Muscle layer of duodenum (tissue), 2 donors: ENCODE results near the gene CFAP90.

Experiments used
- H3K27ac ChIP-seq: one replicate; pipeline ENCODE4 v1.7.0; 2013; ENCODE audit warnings: mild to moderate bottlenecking, low read length
- H3K27me3 ChIP-seq: one replicate; pipeline ENCODE4 v1.7.0; 2013; ENCODE audit warnings: low read depth, mild to moderate bottlenecking, control low read depth, low read length
- H3K36me3 ChIP-seq, 2 donors: one replicate each; pipeline ENCODE4 v1.7.0; 2013; ENCODE audit warnings: low read length in 2 of 2, control low read depth in 1 of 2, mild to moderate bottlenecking in 1 of 2; ENCODE audit not compliant: insufficient read depth in 2 of 2, control insufficient read depth in 1 of 2
- H3K4me1 ChIP-seq, 2 donors: one replicate each; pipeline ENCODE4 v1.7.0; 2013; ENCODE audit warnings: low read length in 2 of 2, mild to moderate bottlenecking in 2 of 2, control low read depth in 1 of 2, moderate library complexity in 1 of 2; ENCODE audit not compliant: insufficient read depth in 2 of 2, control insufficient read depth in 1 of 2
- H3K4me3 ChIP-seq, 2 donors: one replicate each; pipeline ENCODE4 v1.7.0; 2013; ENCODE audit warnings: low read length in 2 of 2, low read depth in 1 of 2, mild to moderate bottlenecking in 1 of 2
- H3K9me3 ChIP-seq, 2 donors: one replicate each; pipeline ENCODE4 v1.7.0; 2013; ENCODE audit warnings: low read length in 2 of 2, control low read depth in 1 of 2, mild to moderate bottlenecking in 1 of 2; ENCODE audit not compliant: control insufficient read depth in 1 of 2
- donor health status: healthy.

CFAP90 gene, protein sequence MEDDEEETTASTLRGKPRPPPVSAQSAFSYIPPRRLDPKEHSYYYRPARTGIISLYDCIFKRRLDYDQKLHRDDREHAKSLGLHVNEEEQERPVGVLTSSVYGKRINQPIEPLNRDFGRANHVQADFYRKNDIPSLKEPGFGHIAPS

DNA sequence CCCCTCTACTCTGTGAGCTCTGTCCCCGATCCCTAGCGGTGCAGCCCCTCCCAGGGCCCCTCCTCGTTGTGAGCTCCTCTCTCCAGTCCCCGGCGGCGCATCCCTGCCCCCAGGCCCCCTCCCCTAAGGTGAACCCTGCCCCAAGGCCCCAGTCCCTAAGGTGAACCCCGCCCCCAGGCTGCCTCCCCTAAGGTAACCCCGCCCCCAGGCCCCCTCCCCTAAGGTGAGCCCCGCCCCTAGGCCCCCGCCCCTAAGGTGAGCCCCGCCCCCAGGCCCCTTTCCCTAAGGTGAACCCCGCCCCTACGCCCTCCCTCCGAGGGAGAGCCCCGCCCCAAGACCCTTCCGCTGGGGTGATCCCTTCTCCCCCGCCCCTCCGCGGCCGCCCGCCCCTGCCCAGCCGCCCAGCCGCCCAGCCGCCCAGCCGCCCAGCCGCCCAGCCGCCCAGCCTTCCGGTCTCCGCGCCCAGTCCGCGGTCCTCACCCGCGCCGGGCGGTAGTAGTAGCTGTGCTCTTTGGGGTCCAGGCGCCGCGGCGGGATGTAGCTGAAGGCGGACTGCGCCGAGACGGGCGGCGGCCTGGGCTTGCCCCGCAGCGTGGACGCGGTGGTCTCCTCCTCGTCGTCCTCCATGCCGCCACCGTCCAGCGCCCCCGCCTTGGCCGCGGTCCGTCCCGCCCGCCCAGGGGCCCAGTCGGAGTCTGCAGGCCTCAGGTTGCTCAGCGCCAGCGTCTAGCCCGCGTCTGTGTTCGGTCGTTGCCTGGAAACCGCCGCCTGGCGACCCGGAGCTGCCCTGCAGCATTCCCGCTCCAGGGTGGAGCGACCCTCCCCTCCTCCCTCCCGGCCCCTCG lies at the start of gene CFAP90:
Gene CFAP90 (minus strand): TSS at position 739 of the 845 bp plus-strand sequence. CDS start 112 bp downstream, at position 627.
- H3K27ac ChIP-seq: no peak within 1 kb of the TSS
- H3K4me3 ChIP-seq: peak within 1 kb of the TSS; percentile 26 to 71
- H3K9me3 ChIP-seq: no peaks in the 10 kb centered on the region
- no peaks in the 10 kb centered on the region for H3K36me3 ChIP-seq
- peaks cover 0 to 8% of the 10 kb centered on the region in 2 donors for H3K4me1 ChIP-seq
- peaks cover 14% of the 10 kb centered on the region for H3K27me3 ChIP-seq

DNA sequence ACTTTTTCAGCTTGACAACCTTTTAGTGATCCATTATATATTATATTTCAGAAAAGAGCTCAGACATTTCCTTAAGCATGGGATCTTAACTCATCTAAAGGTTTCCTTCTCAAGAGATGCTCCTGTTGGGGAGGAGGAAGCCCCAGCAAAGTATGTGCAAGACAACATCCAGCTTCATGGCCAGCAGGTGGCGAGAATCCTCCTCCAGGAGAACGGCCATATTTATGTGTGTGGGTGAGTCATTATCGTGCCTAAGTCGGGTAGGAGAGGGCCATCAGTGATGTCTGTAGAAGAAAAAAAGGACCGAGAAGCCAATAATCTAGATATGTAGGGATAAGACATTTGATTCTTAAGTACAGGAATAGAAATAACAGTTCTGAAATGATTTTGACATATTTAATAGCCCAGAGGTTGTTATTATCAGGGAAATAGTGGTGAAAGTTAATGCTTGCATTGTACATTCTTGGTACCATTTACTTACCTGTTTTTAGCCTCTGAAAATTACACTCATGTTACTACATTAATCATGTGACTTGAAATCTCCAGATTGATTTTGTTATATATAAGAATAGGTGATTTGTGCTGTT lies 46.2 kb upstream of the CFAP90 start:
- peaks cover 89 to 93% of the 10 kb centered on the region in 2 donors for H3K36me3 ChIP-seq
- no peak overlapping the region for H3K4me3 ChIP-seq
- H3K9me3 ChIP-seq: no peaks in the 10 kb centered on the region
- no peak overlapping the region for H3K27ac ChIP-seq
- H3K4me1 ChIP-seq: no peaks in the 10 kb centered on the region
- no peaks in the 10 kb centered on the region for H3K27me3 ChIP-seq

- Histone ChIP-seq H3K36me3 (peaks cover 82 to 84% of the 10 kb centered on the region in 2 donors), H3K4me1 (no peaks in the 10 kb centered on the region), H3K27me3 (no peaks in the 10 kb centered on the region), H3K4me3 (no peak overlapping the region), H3K27ac (no peak overlapping the region), H3K9me3 (no peaks in the 10 kb centered on the region)
These were observed 43.9 kb upstream of the CFAP90 start for GRCh38 chr5:7894860-7895259.

- H3K4me1 ChIP-seq: no peaks in the 10 kb centered on the region
- H3K4me3 ChIP-seq: no peak overlapping the region
- no peak overlapping the region for H3K27ac ChIP-seq
- H3K27me3 ChIP-seq: no peaks in the 10 kb centered on the region
- no peaks in the 10 kb centered on the region for H3K9me3 ChIP-seq
- H3K36me3 ChIP-seq: peaks cover 82 to 85% of the 10 kb centered on the region in 2 donors
These were observed 43.5 kb upstream of the CFAP90 start for GRCh38 chr5:7894439-7894838.

- H3K4me3 ChIP-seq: no peak overlapping the region
- H3K4me1 ChIP-seq: no peaks in the 10 kb centered on the region
- no peaks in the 10 kb centered on the region for H3K27me3 ChIP-seq
- H3K9me3 ChIP-seq: no peaks in the 10 kb centered on the region
- peaks cover 54 to 71% of the 10 kb centered on the region in 2 donors for H3K36me3 ChIP-seq
- no peak overlapping the region for H3K27ac ChIP-seq
These were observed 38.0 kb upstream of the CFAP90 start for GRCh38 chr5:7888901-7889300.

DNA sequence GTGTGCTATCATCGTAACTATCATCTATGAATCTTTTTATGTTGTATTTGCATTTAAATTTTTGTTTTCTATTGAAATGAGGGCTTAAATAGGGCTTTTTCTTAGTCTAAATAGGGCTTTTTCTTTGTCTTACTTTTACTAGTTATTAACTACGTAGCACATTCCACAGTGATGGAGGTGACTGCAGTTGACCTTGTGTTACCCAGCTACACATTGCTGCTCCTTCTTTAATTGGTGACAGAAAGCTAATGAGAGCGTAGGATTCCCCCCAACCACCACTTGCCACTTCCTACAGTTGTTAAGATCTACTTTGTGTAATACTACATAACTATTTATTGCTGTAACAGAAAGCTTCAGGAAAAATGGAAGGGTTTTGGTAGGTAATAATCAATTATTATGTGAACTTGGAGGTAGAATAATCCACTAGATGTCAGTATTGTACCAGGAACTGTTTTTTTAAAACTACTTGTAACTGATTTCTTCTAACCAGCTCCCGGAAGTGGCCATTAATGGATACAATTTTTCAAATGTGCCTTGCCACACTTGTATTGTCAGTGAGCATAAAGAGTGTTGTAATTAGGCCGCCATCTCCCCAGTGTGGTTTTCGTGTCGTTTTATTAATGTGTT lies 36.0 kb upstream of the CFAP90 start:
- H3K4me1 ChIP-seq: no peaks in the 10 kb centered on the region
- no peak overlapping the region for H3K27ac ChIP-seq
- H3K27me3 ChIP-seq: no peaks in the 10 kb centered on the region
- H3K4me3 ChIP-seq: no peak overlapping the region
- H3K36me3 ChIP-seq: peaks cover 41 to 70% of the 10 kb centered on the region in 2 donors
- no peaks in the 10 kb centered on the region for H3K9me3 ChIP-seq

GRCh38 chr5:7884491-7885267 lies 33.7 kb upstream of the CFAP90 start:
- Histone ChIP-seq H3K27ac (no peak overlapping the region), H3K9me3 (no peaks in the 10 kb centered on the region), H3K36me3 (peaks cover 51 to 78% of the 10 kb centered on the region in 2 donors), H3K4me3 (no peak overlapping the region), H3K27me3 (no peaks in the 10 kb centered on the region), H3K4me1 (no peaks in the 10 kb centered on the region)

GRCh38 chr5:7882926-7883325 lies 32.0 kb upstream of the CFAP90 start:
- H3K4me1 ChIP-seq: no peaks in the 10 kb centered on the region
- H3K4me3 ChIP-seq: no peak overlapping the region
- H3K27ac ChIP-seq: no peak overlapping the region
- H3K9me3 ChIP-seq: no peaks in the 10 kb centered on the region
- H3K27me3 ChIP-seq: no peaks in the 10 kb centered on the region
- H3K36me3 ChIP-seq: peaks cover 47 to 70% of the 10 kb centered on the region in 2 donors

- Histone ChIP-seq H3K4me3 (no peak overlapping the region), H3K4me1 (no peaks in the 10 kb centered on the region), H3K36me3 (peaks cover 52 to 76% of the 10 kb centered on the region in 2 donors), H3K27ac (no peak overlapping the region), H3K9me3 (no peaks in the 10 kb centered on the region), H3K27me3 (no peaks in the 10 kb centered on the region)
These were observed 30.9 kb upstream of the CFAP90 start for GRCh38 chr5:7881816-7882215.

GRCh38 chr5:7881091-7881490 lies 30.2 kb upstream of the CFAP90 start:
- Histone ChIP-seq H3K27me3 (no peaks in the 10 kb centered on the region), H3K4me3 (no peak overlapping the region), H3K36me3 (peaks cover 54 to 78% of the 10 kb centered on the region in 2 donors), H3K9me3 (no peaks in the 10 kb centered on the region), H3K27ac (no peak overlapping the region), H3K4me1 (no peaks in the 10 kb centered on the region)
